ENCODE results near the gene COLGALT1.
"Not testable (repeated sequence)": the region's sequence is repeated elsewhere in the genome, so short reads cannot be mapped to it uniquely, and the experiment has no call there.

The COLGALT1 gene

GRCh38 chr19:17560205-17560595, 4.8 kb downstream of the COLGALT1 start:
- DNase-seq (ENCODE audit: low spot score), result no peak

DNA sequence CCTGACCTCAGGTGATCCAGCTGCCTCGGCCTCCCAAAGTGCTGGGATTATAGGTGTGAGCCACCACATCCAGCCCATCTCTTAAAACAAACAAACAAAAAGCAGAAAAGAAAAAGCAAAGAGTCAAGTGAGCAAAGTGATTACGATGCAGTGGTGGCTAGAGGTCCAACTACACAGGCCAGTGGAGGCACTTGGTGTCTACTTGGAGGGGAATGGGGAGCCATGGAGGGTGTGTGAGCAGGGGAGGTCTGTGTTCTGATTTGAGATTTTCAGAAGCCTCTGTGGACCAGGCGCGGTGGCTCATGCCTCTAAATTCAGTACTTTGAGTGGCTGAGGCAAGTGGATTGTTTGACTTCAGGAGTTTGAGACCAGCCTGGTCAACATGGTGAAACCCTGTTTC, 6.6 kb downstream of the COLGALT1 start:
- no peak for DNase-seq (ENCODE audit: low spot score)

GRCh38 chr19:17562561-17562960, 7.1 kb downstream of the COLGALT1 start:
- no peak for DNase-seq (ENCODE audit: low spot score)

DNA sequence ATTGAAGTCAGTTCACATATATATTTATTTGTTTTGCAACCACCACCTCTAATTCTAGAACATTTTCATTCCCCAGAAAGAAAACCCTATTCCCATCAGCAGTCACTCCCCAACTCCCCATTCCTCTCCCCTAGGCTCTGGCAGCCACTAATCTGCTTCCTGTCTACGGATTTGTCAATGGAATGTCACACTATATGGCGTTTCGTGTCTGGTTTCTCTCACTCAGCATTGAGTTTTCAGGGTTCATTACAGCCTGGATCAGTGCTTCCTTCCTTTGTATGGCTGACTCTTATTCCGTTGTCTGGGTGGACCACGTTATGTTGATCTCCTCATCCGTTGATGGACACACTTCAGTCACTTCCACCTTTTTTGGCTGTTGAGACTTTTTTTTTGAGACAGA, 9.3 kb downstream of the COLGALT1 start:
- DNase-seq (ENCODE audit: low spot score), result no peak

DNA sequence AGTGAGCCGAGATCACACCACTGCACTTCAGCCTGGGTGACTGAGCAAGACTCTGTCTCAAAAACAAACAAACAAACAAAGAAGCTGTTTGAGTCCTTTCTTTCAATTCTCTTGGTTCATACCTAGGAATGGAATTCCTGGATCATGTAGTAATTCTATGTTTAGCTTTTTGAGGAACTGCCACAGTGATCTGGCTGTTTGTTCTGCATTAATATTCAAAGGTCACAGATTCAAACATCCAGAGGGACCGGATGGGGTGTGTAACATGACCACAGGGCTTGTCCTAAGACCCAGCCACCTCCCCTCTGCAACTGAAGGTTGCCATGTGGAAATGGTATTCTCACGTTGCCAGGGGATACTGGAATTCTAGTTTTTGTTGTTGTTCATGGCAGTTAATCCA, 10.2 kb downstream of the COLGALT1 start:
- DNase-seq (ENCODE audit: low spot score), result no peak

GRCh38 chr19:17567940-17568339, 12.5 kb downstream of the COLGALT1 start:
- DNase-seq (ENCODE audit: low spot score), result no peak

- DNase-seq (ENCODE audit: low spot score), result not testable (repeated sequence)
These were observed 14.8 kb downstream of the COLGALT1 start for GRCh38 chr19:17570291-17570690.

DNA sequence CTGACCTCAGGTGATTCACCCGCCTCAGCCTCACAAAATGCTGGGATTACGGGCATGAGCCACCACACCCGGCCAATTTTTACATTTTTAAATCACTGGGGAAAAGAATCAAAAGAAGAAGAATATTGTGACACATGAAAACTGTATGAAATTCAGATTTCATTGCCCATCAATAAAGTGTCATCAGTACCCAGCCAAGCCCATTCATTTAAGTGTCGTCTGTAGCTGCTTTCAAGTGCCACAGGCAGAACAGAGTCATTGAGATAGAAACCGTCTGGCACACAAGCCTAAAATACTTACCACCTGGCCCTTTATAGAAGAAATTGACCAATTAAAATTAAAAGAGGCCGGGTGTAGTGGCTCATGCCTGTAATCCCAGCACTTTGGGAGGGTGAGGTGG, 15.3 kb downstream of the COLGALT1 start:
- no peak for DNase-seq (ENCODE audit: low spot score)

DNA sequence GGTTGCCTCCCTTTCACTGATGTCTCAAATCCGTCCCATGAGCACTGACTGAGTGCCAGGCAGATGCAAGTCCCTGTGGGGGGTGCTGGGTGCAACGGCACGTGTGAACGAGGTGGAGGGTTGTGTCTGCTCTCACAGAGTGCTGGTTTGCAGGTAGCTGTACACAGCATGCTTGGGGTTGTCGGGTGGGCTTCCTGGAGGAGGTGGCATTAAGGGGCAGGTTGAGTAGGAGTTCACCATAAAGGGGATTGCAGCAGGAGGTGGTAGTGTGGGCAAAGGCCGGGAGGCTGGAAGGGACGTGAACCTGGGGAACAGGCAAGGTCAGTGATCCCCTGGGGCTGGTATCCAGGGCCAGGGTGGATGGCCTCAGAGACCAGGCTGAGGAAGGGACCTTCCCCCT, 17.2 kb downstream of the COLGALT1 start:
- no peak for DNase-seq (ENCODE audit: low spot score)

- DNase-seq (ENCODE audit: low spot score), result no peak
These were observed 20.7 kb downstream of the COLGALT1 start for GRCh38 chr19:17575871-17576757.

- DNase-seq (ENCODE audit: low spot score), result no peak
These were observed 21.5 kb downstream of the COLGALT1 start for GRCh38 chr19:17576758-17577456.

DNA sequence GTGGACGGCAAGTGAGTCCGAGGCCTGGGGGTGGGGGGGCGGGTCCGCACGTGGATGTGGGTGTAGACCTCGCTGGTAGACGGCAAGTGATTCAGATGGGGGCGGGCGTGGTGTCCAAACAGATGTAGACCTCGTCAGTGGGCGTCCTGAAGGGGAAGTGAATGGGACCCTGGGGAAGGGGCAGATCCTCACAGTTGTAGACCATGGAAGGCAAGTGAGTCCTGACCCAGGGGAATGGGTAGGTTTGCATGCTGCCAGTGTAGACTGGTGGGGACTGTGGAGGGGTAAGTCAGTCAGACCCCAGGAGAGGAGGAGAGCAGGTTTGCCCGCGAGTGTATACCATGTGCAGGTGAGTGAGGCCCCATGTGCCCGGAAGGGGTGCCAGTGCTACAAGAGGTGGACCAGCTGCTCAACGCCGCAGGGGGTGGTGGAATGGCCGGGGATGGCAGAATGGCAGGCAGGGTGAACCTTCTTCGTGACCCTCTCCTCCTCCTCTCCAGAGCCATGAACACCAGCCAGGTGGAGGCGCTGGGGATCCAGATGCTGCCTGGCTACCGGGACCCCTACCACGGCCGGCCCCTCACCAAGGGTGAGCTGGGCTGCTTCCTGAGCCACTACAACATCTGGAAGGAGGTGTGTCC, 22.1 kb downstream of the COLGALT1 start:
- DNase-seq (ENCODE audit: low spot score), result no peak

DNA sequence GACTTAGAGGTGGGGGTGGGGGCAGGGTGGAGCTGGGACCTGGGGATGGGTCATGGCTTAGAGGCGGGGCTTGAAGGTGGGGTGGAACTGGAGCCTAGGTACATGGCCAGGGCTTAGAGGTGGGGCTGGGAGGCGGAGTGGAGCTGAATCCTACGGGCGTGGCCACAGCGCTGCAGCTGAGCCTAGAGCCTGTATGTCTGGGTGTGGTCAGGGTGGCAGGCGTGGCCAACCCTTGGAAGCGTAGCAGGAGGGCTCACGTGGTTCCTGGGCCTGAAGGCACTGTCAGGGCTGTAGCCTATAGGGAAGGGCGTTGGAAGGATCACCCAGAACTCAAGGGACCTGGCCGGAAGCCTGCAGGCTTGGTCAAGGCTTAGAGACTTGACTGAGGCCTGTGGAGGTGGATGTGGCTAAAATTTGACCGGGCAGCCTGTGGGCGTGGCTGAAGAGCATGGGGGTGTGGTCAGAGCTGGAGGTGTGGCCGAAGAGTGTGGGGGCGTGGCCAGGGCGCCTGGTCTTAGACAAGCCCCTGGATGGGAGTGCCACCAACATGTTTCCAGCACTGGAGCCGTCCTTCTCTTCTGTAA, 24.3 kb downstream of the COLGALT1 start:
- no peak for DNase-seq (ENCODE audit: low spot score)

DNA sequence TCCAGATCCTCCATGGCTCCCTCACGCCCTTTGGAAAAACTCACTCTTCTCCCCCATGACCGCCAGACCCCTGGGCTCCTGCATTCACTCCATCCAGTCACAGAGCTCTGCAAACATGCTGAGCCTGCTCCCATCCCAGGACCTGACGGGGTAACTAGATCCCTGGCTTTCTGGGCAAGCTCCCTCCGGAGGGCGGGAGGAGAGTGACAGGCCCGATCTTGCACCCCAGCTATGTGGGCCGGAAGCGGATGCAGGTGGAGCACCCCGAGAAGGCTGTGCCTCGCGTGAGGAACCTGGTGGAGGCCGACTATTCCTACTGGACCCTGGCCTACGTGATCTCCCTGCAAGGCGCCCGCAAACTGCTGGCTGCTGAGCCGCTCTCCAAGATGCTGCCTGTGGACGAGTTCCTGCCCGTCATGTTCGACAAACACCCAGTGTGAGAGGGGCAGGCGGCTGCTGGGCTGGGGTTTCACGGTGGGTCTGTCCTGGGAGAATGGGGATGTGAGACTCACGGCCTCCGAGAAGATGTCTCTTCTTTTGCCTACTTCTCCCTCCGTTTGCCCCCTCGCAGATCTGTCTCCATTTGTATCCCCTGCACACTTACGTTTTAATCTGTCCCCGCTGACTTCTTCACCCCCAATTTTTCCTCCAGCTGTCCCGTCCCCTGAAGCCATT, 25.2 kb downstream of the COLGALT1 start:
- DNase-seq (ENCODE audit: low spot score), result no peak

DNA sequence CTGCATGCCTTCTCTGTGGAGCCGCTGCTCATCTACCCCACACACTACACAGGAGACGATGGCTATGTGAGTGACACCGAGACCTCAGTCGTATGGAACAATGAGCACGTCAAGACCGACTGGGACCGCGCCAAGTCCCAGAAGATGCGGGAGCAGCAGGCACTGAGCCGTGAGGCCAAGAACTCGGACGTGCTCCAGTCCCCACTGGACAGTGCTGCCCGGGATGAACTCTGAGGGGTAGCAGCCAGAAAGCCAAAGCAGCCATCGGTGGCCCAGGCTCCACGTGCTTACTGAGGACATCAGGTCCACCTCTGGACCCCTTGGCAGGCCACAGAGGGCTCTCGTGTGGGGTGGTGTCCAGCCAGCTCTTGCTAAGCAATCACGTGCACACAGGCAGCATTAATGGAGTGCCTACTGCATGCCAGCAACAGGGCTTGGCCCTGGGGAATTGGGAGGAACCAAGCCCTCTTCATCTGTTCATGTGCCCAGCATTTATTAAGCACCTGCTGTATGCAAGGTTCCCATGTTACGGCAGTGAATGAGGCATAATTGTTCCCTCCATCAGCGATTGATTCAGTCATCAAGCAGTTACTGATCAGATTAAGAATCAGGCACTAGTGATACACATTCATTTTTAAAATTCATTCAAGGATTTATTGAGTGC, 25.9 kb downstream of the COLGALT1 start:
- DNase-seq (ENCODE audit: low spot score), result no peak

- DNase-seq (ENCODE audit: low spot score), result no peak
These were observed 27.2 kb downstream of the COLGALT1 start for GRCh38 chr19:17582613-17583012.

DNA sequence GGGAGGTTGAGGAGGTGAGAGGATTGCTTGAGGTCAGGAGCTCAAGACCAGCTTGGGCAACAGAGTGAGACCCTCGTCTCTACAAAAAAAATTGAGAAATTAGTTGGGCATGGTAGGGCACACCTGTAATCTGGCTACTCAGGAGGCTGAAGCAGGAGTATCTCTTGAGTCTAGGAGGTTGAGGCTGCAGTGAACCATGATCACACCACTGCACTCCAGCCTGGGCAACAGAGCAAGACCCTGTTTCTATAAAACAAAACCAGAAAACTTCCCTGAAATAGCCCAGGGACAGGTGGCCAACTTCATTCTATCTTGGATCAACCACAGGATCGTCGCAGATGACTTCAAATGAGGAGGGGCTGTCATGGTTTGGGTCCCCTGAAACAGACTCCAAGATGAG, 28.7 kb downstream of the COLGALT1 start:
- no peak for DNase-seq (ENCODE audit: low spot score)

DNA sequence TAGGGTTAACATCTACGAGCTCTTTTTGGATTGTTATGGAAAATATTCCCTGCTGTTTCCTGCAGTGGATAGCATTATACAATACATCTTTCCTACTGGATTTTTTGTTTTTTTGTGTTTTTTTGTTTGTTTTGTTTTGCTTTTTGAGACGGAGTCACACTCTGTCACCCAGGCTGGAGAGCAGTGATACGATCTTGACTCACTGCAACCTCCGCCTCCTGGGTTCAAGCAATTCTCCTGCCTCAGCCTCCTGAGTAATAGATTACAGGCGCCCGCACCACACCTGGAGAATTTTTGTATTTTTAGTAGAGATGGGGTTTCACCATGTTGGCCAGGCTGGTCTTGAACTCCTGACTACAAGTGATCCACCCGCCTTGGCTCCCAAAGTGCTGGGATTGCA, 29.9 kb downstream of the COLGALT1 start:
- not testable (repeated sequence) for DNase-seq (ENCODE audit: low spot score)

DNA sequence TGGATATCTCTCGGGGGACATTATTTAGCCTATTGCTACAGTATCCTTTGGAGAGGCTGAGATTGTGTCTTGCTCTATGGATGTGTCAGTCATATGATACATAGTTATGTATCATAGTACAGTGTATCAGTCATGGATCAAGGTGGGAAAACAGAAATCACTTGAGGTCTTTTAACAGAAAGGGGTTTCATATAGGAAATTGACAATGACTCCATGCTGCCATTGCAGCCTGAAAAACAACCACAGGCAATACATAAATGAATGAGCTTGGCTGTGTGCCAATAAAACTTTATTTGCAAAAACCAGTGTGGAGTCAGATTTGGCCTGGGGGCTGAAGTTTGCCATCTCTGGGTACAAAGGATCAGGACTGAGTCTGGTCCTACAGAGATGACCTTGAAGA, 35.4 kb downstream of the COLGALT1 start:
- no peak for DNase-seq (ENCODE audit: low spot score)

GRCh38 chr19:17594296-17594695, 38.8 kb downstream of the COLGALT1 start:
- DNase-seq (ENCODE audit: low spot score), result not testable (repeated sequence)

- DNase-seq (ENCODE audit: low spot score), result not testable (repeated sequence)
These were observed 42.6 kb downstream of the COLGALT1 start for GRCh38 chr19:17598063-17598462.
